ENCODE results near the gene DCUN1D3. TPM values are rescaled to one million over a fixed set of nuclear protein-coding genes. Genes with fewer than 3 reads are reported as not detected.

Gene DCUN1D3
- polyA plus RNA-seq, 2 of the 4 experiments (the other 2 are of a cell fraction): 5.2 to 7.2 TPM

DNA sequence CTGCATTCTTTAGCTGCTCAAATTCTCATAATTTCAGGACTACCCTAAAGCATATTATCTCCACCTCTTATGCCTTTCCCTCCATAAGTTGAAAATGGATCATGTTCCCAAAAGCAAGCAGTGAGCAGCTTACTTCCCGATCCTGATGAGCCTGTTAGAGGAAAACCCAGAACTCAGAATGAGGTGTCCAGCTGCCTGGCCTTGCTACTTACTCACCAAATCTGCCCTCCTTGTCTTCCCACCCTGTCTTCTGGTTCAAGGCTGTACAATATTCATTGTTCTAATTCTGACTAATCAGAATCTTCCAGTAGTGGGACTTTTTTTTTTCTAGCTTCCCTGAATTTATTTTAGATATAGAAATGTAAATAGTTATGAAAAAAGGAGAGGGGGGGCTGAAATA is 11.2 kb upstream of the DCUN1D3 start:
- Histone ChIP-seq H3K4me1 (peaks cover 40% of the 10 kb centered on the region), H3K4me3 (no peak overlapping the region), H3K4me2 (peak overlapping the region; percentile 61), H3K27ac (peak overlapping the region; percentile 67 to 71), H3K9me3 (no peaks in the 10 kb centered on the region)
- DNase-seq (ENCODE audit: low read depth in 1 of 2, low spot score in 1 of 2): no peak
- 33% methylated on average over 1 of the region's 1 CpG for WGBS (ENCODE audit: missing lambda C conversion rate)
- POLR2A ChIA-PET: interaction anchor here (0.6 to 0.8 kb wide), 2 partner anchors 8 to 9 kb away, joined by 3 read pairs; no protein-coding TSS in a partner anchor
- no peak for FAIRE-seq
- CTCF ChIA-PET: interaction anchor here (0.6 to 3.2 kb wide), 3 partner anchors 27 to 245 kb away, joined by 3 to 10 read pairs (median 4); no protein-coding TSS in a partner anchor
- ATAC-seq: no peak
- TF ChIP-seq, protein P1, sequence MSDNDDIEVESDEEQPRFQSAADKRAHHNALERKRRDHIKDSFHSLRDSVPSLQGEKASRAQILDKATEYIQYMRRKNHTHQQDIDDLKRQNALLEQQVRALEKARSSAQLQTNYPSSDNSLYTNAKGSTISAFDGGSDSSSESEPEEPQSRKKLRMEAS (IDR thresholded peaks at IDR 0.05): no peak
- no peak for TF ChIP-seq KDM5A (IDR thresholded peaks at IDR 0.05)
- no peak for TF ChIP-seq SMC3 (IDR thresholded peaks at IDR 0.05)
- TF ChIP-seq PBX3 (IDR thresholded peaks at IDR 0.05): no peak
- no peak for TF ChIP-seq RNF2 (IDR thresholded peaks at IDR 0.05; ENCODE audit: borderline replicate concordance, low read depth)
- TF ChIP-seq SREBF2 (IDR thresholded peaks at IDR 0.05): no peak
- no peak for TF ChIP-seq HEYL (CRISPR knock-in tag; IDR thresholded peaks at IDR 0.05)
- TF ChIP-seq, protein P2, sequence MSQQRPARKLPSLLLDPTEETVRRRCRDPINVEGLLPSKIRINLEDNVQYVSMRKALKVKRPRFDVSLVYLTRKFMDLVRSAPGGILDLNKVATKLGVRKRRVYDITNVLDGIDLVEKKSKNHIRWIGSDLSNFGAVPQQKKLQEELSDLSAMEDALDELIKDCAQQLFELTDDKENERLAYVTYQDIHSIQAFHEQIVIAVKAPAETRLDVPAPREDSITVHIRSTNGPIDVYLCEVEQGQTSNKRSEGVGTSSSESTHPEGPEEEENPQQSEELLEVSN (IDR thresholded peaks at IDR 0.05; ENCODE audit: borderline replicate concordance, low read depth): no peak
- no peak for TF ChIP-seq POLR2A (IDR thresholded peaks at IDR 0.05; ENCODE audit: low read length)
- no peak for TF ChIP-seq HDAC2 (IDR thresholded peaks at IDR 0.05)
- TF ChIP-seq POLR2AphosphoS2 (conservative IDR thresholded peaks at IDR 0.05; ENCODE audit: low read length): no peak
- TF ChIP-seq RARB (CRISPR knock-in tag; IDR thresholded peaks at IDR 0.05): no peak
- TF ChIP-seq CBX2 (IDR thresholded peaks at IDR 0.05; ENCODE audit: borderline replicate concordance, low read depth): no peak
- TF ChIP-seq JUN (IDR thresholded peaks at IDR 0.05): no peak

- WGBS (ENCODE audit: missing lambda C conversion rate): 28% methylated on average over 2 of the region's 2 CpGs
- CTCF ChIA-PET: interaction anchor here (0.6 to 3.2 kb wide), 3 partner anchors 27 to 246 kb away, joined by 3 to 10 read pairs (median 4); no protein-coding TSS in a partner anchor
- H3K4me1 ChIP-seq: peaks cover 45% of the 10 kb centered on the region
Observed at GRCh38 chr16:20910781-20911321, 10.7 kb upstream of the DCUN1D3 start.

More at GRCh38 chr16:20910781-20911321, 10.7 kb upstream of the DCUN1D3 start:
- TF ChIP-seq, protein P3, sequence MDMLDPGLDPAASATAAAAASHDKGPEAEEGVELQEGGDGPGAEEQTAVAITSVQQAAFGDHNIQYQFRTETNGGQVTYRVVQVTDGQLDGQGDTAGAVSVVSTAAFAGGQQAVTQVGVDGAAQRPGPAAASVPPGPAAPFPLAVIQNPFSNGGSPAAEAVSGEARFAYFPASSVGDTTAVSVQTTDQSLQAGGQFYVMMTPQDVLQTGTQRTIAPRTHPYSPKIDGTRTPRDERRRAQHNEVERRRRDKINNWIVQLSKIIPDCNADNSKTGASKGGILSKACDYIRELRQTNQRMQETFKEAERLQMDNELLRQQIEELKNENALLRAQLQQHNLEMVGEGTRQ (IDR thresholded peaks at IDR 0.05): no peak
- TF ChIP-seq CEBPB (IDR thresholded peaks at IDR 0.05) (peak; percentile 52 to 59; a peak in 3 of 4 replicates), MAFK (IDR thresholded peaks at IDR 0.05; ENCODE audit: partially characterized antibody) (peak; percentile 3), NR3C1 (IDR thresholded peaks at IDR 0.05) (no peak), FOSL2 (IDR thresholded peaks at IDR 0.05) (no peak), FOSL2 (CRISPR knock-in tag; IDR thresholded peaks at IDR 0.05) (peak; percentile 48; the same call in 1 of the 2 replicates), NPAS2 (CRISPR knock-in tag; IDR thresholded peaks at IDR 0.05; ENCODE audit: borderline replicate concordance) (no peak), RNF2 (IDR thresholded peaks at IDR 0.05; ENCODE audit: borderline replicate concordance, low read depth) (no peak), EHF (CRISPR knock-in tag; IDR thresholded peaks at IDR 0.05) (no peak), BHLHE40 (IDR thresholded peaks at IDR 0.05; ENCODE audit: low read depth, low read length) (no peak), EP300 (IDR thresholded peaks at IDR 0.05) (no peak), KDM1A (IDR thresholded peaks at IDR 0.05; ENCODE audit: low read depth) (no peak), TP53 (CRISPR knock-in tag; IDR thresholded peaks at IDR 0.05) (no peak), ZNF302 (CRISPR knock-in tag; IDR thresholded peaks at IDR 0.05) (no peak), PHF8 (IDR thresholded peaks at IDR 0.05; ENCODE audit: borderline replicate concordance, low read depth) (no peak), GATA3 (IDR thresholded peaks at IDR 0.05; ENCODE audit: borderline replicate concordance) (no peak), POLR2AphosphoS2 (conservative IDR thresholded peaks at IDR 0.05; ENCODE audit: low read length) (no peak), EHMT2 (IDR thresholded peaks at IDR 0.05; ENCODE audit: low read depth) (no peak)
- TF ChIP-seq, protein P4, sequence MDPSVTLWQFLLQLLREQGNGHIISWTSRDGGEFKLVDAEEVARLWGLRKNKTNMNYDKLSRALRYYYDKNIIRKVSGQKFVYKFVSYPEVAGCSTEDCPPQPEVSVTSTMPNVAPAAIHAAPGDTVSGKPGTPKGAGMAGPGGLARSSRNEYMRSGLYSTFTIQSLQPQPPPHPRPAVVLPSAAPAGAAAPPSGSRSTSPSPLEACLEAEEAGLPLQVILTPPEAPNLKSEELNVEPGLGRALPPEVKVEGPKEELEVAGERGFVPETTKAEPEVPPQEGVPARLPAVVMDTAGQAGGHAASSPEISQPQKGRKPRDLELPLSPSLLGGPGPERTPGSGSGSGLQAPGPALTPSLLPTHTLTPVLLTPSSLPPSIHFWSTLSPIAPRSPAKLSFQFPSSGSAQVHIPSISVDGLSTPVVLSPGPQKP (IDR thresholded peaks at IDR 0.05; ENCODE audit: low read depth, low read length): no peak
- TF ChIP-seq, protein P2 (IDR thresholded peaks at IDR 0.05; ENCODE audit: borderline replicate concordance, low read depth): no peak
- TF ChIP-seq, protein P5, sequence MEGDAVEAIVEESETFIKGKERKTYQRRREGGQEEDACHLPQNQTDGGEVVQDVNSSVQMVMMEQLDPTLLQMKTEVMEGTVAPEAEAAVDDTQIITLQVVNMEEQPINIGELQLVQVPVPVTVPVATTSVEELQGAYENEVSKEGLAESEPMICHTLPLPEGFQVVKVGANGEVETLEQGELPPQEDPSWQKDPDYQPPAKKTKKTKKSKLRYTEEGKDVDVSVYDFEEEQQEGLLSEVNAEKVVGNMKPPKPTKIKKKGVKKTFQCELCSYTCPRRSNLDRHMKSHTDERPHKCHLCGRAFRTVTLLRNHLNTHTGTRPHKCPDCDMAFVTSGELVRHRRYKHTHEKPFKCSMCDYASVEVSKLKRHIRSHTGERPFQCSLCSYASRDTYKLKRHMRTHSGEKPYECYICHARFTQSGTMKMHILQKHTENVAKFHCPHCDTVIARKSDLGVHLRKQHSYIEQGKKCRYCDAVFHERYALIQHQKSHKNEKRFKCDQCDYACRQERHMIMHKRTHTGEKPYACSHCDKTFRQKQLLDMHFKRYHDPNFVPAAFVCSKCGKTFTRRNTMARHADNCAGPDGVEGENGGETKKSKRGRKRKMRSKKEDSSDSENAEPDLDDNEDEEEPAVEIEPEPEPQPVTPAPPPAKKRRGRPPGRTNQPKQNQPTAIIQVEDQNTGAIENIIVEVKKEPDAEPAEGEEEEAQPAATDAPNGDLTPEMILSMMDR (IDR thresholded peaks at IDR 0.05): no peak
- ATAC-seq: peak; percentile 52 to 71; a peak in 5 of 6 replicates
- Histone ChIP-seq H3K9me3 (no peaks in the 10 kb centered on the region), H3K4me3 (no peak overlapping the region), H3K27ac (peak overlapping the region; percentile 67 to 71), H3K4me2 (peak overlapping the region; percentile 61)
- POLR2A ChIA-PET: interaction anchor here (0.6 to 1.2 kb wide), 2 partner anchors 9 to 11 kb away, joined by 3 to 4 read pairs; partner anchors contain the start of genes DCUN1D3 and LYRM1
- DNase-seq (ENCODE audit: low read depth in 1 of 2, low spot score in 1 of 2): peak in 1 of 2 experiments; percentile 57
- FAIRE-seq: peak; percentile 36
